Endothelial cell of umbilical vein (primary cell): ENCODE results near the gene ALLC. TPM values are rescaled to one million over a fixed set of nuclear protein-coding genes. Genes with fewer than 3 reads are reported as not detected.

ENCODE experiments used
- BruUV-seq: library from RNA; stranded (reverse); fragments of 400-500 nt; replicated peaks from 2 replicates; lab custom pipeline; 2021; lab: Mats Ljungman, UMichigan
- CTCF ChIA-PET: fragments of 300-600, 350-600 bp; sonication (Branson Sonifier 250); formaldehyde crosslinking; loops from one replicate; lab custom pipeline; 2021; ENCODE audit warnings: antibody characterized with exemption, inconsistent platforms; lab: Charles Lee
- POLR2A ChIA-PET: fragments of 300-600, 350-600 bp; sonication (Branson Sonifier 250); formaldehyde crosslinking; loops from one replicate; lab custom pipeline; 2021; ENCODE audit warnings: antibody characterized with exemption, inconsistent platforms; lab: Charles Lee
- DNase-seq: peaks from one replicate; pipeline ENCODE4 v3.0.0-alpha.2; 2011; ENCODE audit warnings: low read depth, low spot score
- FAIRE-seq: peaks from 2 replicates; lab custom pipeline; 2011; peaks lifted over from hg19 to GRCh38; lab: Jason Lieb, UNC
- H2AFZ ChIP-seq: 2 replicates; pipeline ENCODE4 v1.6.0; 2012; ENCODE audit warnings: low read depth, low read length, control low read depth, inconsistent platforms
- H3K27ac ChIP-seq: 2 replicates; pipeline ENCODE4 v1.5.1; 2011; ENCODE audit warnings: low read depth, mild to moderate bottlenecking, control low read depth, low read length, moderate library complexity; ENCODE audit not compliant: insufficient read depth
- H3K27me3 ChIP-seq, 2 experiments: 2 replicates each; pipeline versions ENCODE4 v1.6.0 to v1.6.1; 2011; ENCODE audit warnings: low read length in 2 of 2, mixed read lengths in 1 of 2; ENCODE audit not compliant: control insufficient read depth in 2 of 2, insufficient read depth in 2 of 2
- H3K36me3 ChIP-seq, 2 experiments: 2 replicates in 1 of 2; 3 replicates in 1 of 2; pipeline ENCODE4 v1.5.1; 2011; ENCODE audit warnings: low read length in 2 of 2, mild to moderate bottlenecking in 1 of 2, moderate library complexity in 1 of 2; ENCODE audit not compliant: control insufficient read depth in 2 of 2, insufficient read depth in 2 of 2; ENCODE audit errors: extremely low read depth in 1 of 2
- H3K4me1 ChIP-seq: 3 replicates; pipeline ENCODE4 v1.5.1; 2011; ENCODE audit warnings: mild to moderate bottlenecking, low read length; ENCODE audit not compliant: control insufficient read depth, insufficient read depth; ENCODE audit errors: extremely low read depth
- H3K4me2 ChIP-seq: 2 replicates; pipeline ENCODE4 v1.6.1; 2011; ENCODE audit warnings: low read length, control low read depth, mixed read lengths; ENCODE audit not compliant: insufficient read depth
- H3K4me3 ChIP-seq, 3 experiments: fragments of 200-600 bp in 1 of 3; sonication (generic), shearing (Covaris generic) in 1 of 3; replicated peaks in 1 of 3; 2 replicates each; pipeline ENCODE4 v1.5.1; 2011 to 2016; ENCODE audit warnings: control low read depth in 3 of 3, low read length in 3 of 3, mild to moderate bottlenecking in 2 of 3, inconsistent platforms in 1 of 3, low read depth in 1 of 3, moderate library complexity in 1 of 3; ENCODE audit not compliant: insufficient read depth in 1 of 3
- H3K79me2 ChIP-seq: 2 replicates; pipeline ENCODE4 v1.6.0; 2012; ENCODE audit warnings: low read length, inconsistent platforms; ENCODE audit not compliant: control insufficient read depth, insufficient read depth
- H3K9ac ChIP-seq: replicated peaks from 2 replicates; pipeline ENCODE3; 2011; ENCODE audit warnings: low read length, control low read depth; ENCODE audit not compliant: insufficient read depth; ENCODE audit errors: extremely low read depth
- H3K9me1 ChIP-seq: replicated peaks from 3 replicates; pipeline ENCODE4 v1.6.0; 2011; ENCODE audit warnings: mild to moderate bottlenecking, low read length; ENCODE audit not compliant: control insufficient read depth, insufficient read depth; ENCODE audit errors: extremely low read depth
- H3K9me3 ChIP-seq: replicated peaks from 2 replicates; pipeline ENCODE4 v1.5.1; 2012; ENCODE audit warnings: low read length, inconsistent platforms; ENCODE audit not compliant: control insufficient read depth, insufficient read depth
- H4K20me1 ChIP-seq: replicated peaks from 2 replicates; pipeline ENCODE3; 2011; ENCODE audit warnings: mild to moderate bottlenecking, low read length; ENCODE audit not compliant: control insufficient read depth, insufficient read depth; ENCODE audit errors: extremely low read depth
- CTCF ChIP-seq, 2 donors: IDR thresholded peaks; 1 replicate in 1 of 2; 2 replicates in 1 of 2; pipeline ENCODE4 v1.5.1; 2011; ENCODE audit warnings: low read length in 2 of 2, mild to moderate bottlenecking in 2 of 2, moderate library complexity in 2 of 2, control low read depth in 1 of 2, inconsistent platforms in 1 of 2, low read depth in 1 of 2; ENCODE audit not compliant: insufficient read depth in 1 of 2; ENCODE audit errors: extremely low read depth in 1 of 2
- EZH2 ChIP-seq: IDR thresholded peaks from 2 replicates; pipeline ENCODE4 v1.6.1; 2012; ENCODE audit warnings: borderline replicate concordance, low read depth, mild to moderate bottlenecking, moderate library complexity, low read length, inconsistent platforms; ENCODE audit not compliant: severe bottlenecking
- FOS ChIP-seq: IDR thresholded peaks from 2 replicates; pipeline ENCODE4 v1.6.1; 2011; ENCODE audit warnings: mild to moderate bottlenecking, low read length, moderate library complexity, borderline replicate concordance; ENCODE audit not compliant: insufficient read depth
- GATA2 ChIP-seq: IDR thresholded peaks from 2 replicates; pipeline ENCODE4 v1.7.0; 2011; ENCODE audit warnings: low read depth, mild to moderate bottlenecking, moderate library complexity, mixed read lengths, low read length; ENCODE audit not compliant: insufficient read length, insufficient read depth
- JUN ChIP-seq: IDR thresholded peaks from 2 replicates; pipeline ENCODE4 v1.6.1; 2011; ENCODE audit warnings: borderline replicate concordance, low read depth; ENCODE audit not compliant: insufficient read length, insufficient read depth
- MAX ChIP-seq: IDR thresholded peaks from 2 replicates; pipeline ENCODE4 v1.6.1; 2011; ENCODE audit not compliant: insufficient read depth, insufficient read length
- MYC ChIP-seq: IDR thresholded peaks from one replicate; pipeline ENCODE4 v1.6.1; 2011; ENCODE audit warnings: mild to moderate bottlenecking, low read depth, low read length
- POLR2A ChIP-seq: IDR thresholded peaks from 2 replicates; pipeline ENCODE4 v1.6.1; 2012; ENCODE audit warnings: low read depth, mild to moderate bottlenecking, control low read depth, low read length
- POLR2AphosphoS5 ChIP-seq: IDR thresholded peaks from 2 replicates; pipeline ENCODE4 v1.6.1; 2012; ENCODE audit warnings: low read depth, mild to moderate bottlenecking, control low read depth, low read length, moderate library complexity; ENCODE audit not compliant: insufficient read depth
- dilution Hi-C: fragments of 300-500 bp; cut with MboI; formaldehyde crosslinking; loops from one replicate; pipeline ENCODE4 v1.15.0; 2019; ENCODE audit warnings: low sequenced_read_pairs; ENCODE audit not compliant: extremely low pct_ligation_motif_present
- intact Hi-C: fragments of 100-400 bp; cut with micrococcal nuclease; formaldehyde crosslinking; loops from one replicate; pipeline ENCODE4 v1.10.0; 2022
- polyA plus RNA-seq, 4 experiments: library from polyadenylated mRNA; depleted of rRNA in 3 of 4; stranded (reverse) in 3 of 4; unstranded in 1 of 4; fragments of >200 nt; gene quantifications; 2 replicates each; pipeline versions ENCODE4 v1.2.1 to v1.2.3, GENCODE V29; 2011 to 2012; ENCODE audit warnings: missing spikeins in 1 of 4
- total RNA-seq: library from RNA; stranded (reverse); gene quantifications from 2 replicates; pipeline ENCODE4 v1.2.3, GENCODE V29; 2021

Gene ALLC
- total and polyA plus RNA-seq, 2 donors (not counting 3 experiments of a cell fraction or from before 2014, with no cell fraction given): not detected

GRCh38 chr2:3745920-3746319 is 87.9 kb downstream of the ALLC start:
- H3K4me1 ChIP-seq: no peaks in the 10 kb centered on the region
- intact Hi-C loops: no loop called here
- no peak overlapping the region for H3K27ac ChIP-seq
- FAIRE-seq: no peak
- H3K9me1 ChIP-seq: no peaks in the 10 kb centered on the region
- ChIA-PET CTCF (no interaction called here), POLR2A (no interaction called here)
- H3K9ac ChIP-seq: no peak overlapping the region
- no peaks in the 10 kb centered on the region for H3K9me3 ChIP-seq
- H3K4me2 ChIP-seq: no peak overlapping the region
- no TSS peak for BruUV-seq
- H3K36me3 ChIP-seq: no peaks in the 10 kb centered on the region
- H3K79me2 ChIP-seq: no peaks in the 10 kb centered on the region
- dilution Hi-C loops: no loop called here
- no peaks in the 10 kb centered on the region for H3K27me3 ChIP-seq
- TF ChIP-seq CTCF (IDR thresholded peaks at IDR 0.05; ENCODE audit: extremely low read depth in 1 of 2, insufficient read depth in 1 of 2, low read depth in 1 of 2, low read length in 2 of 2) (no peak), GATA2 (no peak), JUN (no peak), MAX (no peak), FOS (no peak), MYC (no peak), EZH2 (no peak), POLR2A (no peak), POLR2AphosphoS5 (no peak)
- no peak overlapping the region for H3K4me3 ChIP-seq
- DNase-seq: no peak
- H2AFZ ChIP-seq: no peak overlapping the region
- H4K20me1 ChIP-seq: no peaks in the 10 kb centered on the region
